ENCODE data around the gene MSH5. TPM values are rescaled to one million over a fixed set of nuclear protein-coding genes. Genes with fewer than 3 reads are reported as not detected.

Gene MSH5
- total and polyA plus RNA-seq, 2 of the 13 experiments (the other 11 are each of a cell fraction or from before 2014, with no cell fraction given) = 10.2 to 38.7 TPM

DNA sequence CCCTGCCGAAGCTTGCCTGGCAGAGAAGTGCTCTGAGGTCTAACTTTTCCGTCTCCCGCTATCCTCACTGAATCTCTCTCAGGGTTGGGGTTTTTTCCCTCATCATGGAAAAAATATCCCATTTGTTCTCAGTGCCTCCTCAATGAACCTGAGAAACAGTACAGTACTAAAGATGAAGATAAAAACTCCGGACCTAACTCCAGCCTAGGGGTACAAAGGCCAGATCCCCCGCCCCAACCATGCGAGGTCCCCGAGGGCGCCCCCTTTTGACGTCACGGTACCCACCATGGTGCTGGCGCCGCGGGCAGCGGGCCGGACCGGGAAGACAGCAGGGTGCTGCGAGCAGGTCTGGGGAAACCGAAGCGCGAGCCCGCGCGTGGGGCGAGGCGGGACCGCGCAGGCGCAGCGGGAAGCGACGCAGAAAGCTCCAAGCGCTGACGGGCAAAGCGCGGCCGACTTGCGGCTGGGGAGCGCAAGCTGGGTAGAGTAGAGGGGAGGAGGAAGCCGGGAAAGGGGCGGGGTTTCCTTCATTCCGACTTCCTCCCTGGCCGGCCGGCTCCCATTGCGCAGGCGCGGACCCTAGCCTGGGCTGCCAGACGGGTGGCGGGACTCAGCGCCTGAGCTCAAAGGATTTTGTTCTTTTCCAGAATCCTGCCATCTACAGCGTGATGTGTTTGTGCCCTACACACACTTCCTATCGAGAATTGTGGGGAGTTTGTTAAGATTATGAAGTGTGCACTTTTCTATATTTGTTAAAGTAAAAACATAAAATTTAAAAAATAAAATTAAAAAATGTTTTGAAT, 66.9 kb downstream of the MSH5 start, which contains the start of gene LSM2 (continued):
- peak; percentile 98 for TF ChIP-seq NAIF1 (CRISPR knock-in tag; IDR thresholded peaks at IDR 0.05; ENCODE audit: borderline replicate concordance)
- TF ChIP-seq ZNF460 (CRISPR knock-in tag; IDR thresholded peaks at IDR 0.05; ENCODE audit: borderline replicate concordance) = no peak; the same call in 1 of the 2 replicates
- peak; percentile 84 for TF ChIP-seq RFXAP (CRISPR knock-in tag; IDR thresholded peaks at IDR 0.05; ENCODE audit: borderline replicate concordance)
- no peak for TF ChIP-seq FOXP1 (IDR thresholded peaks at IDR 0.05)
- TF ChIP-seq FOXP1 (CRISPR knock-in tag; IDR thresholded peaks at IDR 0.05) = no peak
- TF ChIP-seq ZNF224 (CRISPR knock-in tag; IDR thresholded peaks at IDR 0.05) = 0 out of 2 replicates have a peak, but pooled peaks have one; percentile 71
- peak; percentile 70; the same call in 1 of the 2 replicates for TF ChIP-seq DNMT1 (CRISPR knock-in tag; IDR thresholded peaks at IDR 0.05)
- TF ChIP-seq ELF3 (CRISPR knock-in tag; IDR thresholded peaks at IDR 0.05) = peak; percentile 92
- TF ChIP-seq POLR2AphosphoS5 (IDR thresholded peaks at IDR 0.05; ENCODE audit: low read depth, low read length) = peak; percentile 86
- TF ChIP-seq, protein P1, sequence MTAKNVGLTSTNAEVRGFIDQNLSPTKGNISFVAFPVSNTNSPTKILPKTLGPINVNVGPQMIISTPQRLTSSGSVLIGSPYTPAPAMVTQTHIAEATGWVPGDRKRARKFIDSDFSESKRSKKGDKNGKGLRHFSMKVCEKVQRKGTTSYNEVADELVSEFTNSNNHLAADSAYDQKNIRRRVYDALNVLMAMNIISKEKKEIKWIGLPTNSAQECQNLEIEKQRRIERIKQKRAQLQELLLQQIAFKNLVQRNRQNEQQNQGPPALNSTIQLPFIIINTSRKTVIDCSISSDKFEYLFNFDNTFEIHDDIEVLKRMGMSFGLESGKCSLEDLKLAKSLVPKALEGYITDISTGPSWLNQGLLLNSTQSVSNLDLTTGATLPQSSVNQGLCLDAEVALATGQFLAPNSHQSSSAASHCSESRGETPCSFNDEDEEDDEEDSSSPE (CRISPR knock-in tag; IDR thresholded peaks at IDR 0.05) = peak; percentile 87
- TF ChIP-seq HDAC6 (IDR thresholded peaks at IDR 0.05; ENCODE audit: low read depth, low read length) = no peak
- TF ChIP-seq, protein P2, sequence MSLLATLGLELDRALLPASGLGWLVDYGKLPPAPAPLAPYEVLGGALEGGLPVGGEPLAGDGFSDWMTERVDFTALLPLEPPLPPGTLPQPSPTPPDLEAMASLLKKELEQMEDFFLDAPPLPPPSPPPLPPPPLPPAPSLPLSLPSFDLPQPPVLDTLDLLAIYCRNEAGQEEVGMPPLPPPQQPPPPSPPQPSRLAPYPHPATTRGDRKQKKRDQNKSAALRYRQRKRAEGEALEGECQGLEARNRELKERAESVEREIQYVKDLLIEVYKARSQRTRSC (CRISPR knock-in tag; IDR thresholded peaks at IDR 0.05; ENCODE audit: low read depth) = 0 out of 2 replicates have a peak, but pooled peaks have one; percentile 80
- TF ChIP-seq SYNCRIP (IDR thresholded peaks at IDR 0.05; ENCODE audit: insufficient read depth, low read depth, low read length) = no peak
- TF ChIP-seq MZF1 (CRISPR knock-in tag; IDR thresholded peaks at IDR 0.05; ENCODE audit: borderline replicate concordance) = peak; percentile 69; the same call in 1 of the 2 replicates
- peak; percentile 83 for TF ChIP-seq NKX3-1 (CRISPR knock-in tag; IDR thresholded peaks at IDR 0.05)
- peak; percentile 92 for TF ChIP-seq GABPB1 (CRISPR knock-in tag; IDR thresholded peaks at IDR 0.05)
- no peak for TF ChIP-seq CBX2 (IDR thresholded peaks at IDR 0.05; ENCODE audit: low read depth, low read length)
- no peak for TF ChIP-seq CBX2 (CRISPR knock-in tag; IDR thresholded peaks at IDR 0.05; ENCODE audit: low read depth)
- peak; percentile 98 for TF ChIP-seq ATF1 (CRISPR knock-in tag; IDR thresholded peaks at IDR 0.05)
- peak; percentile 94 for TF ChIP-seq YEATS4 (CRISPR knock-in tag; IDR thresholded peaks at IDR 0.05; ENCODE audit: borderline replicate concordance)
- TF ChIP-seq MED8 (CRISPR knock-in tag; IDR thresholded peaks at IDR 0.05; ENCODE audit: insufficient replicate concordance) = peak; percentile 76
- no peak for TF ChIP-seq ZNF713 (CRISPR knock-in tag; IDR thresholded peaks at IDR 0.05)
- TF ChIP-seq, protein P3, sequence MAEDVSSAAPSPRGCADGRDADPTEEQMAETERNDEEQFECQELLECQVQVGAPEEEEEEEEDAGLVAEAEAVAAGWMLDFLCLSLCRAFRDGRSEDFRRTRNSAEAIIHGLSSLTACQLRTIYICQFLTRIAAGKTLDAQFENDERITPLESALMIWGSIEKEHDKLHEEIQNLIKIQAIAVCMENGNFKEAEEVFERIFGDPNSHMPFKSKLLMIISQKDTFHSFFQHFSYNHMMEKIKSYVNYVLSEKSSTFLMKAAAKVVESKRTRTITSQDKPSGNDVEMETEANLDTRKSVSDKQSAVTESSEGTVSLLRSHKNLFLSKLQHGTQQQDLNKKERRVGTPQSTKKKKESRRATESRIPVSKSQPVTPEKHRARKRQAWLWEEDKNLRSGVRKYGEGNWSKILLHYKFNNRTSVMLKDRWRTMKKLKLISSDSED (CRISPR knock-in tag; IDR thresholded peaks at IDR 0.05) = 0 out of 2 replicates have a peak, but pooled peaks have one; percentile 61
- TF ChIP-seq CREM (IDR thresholded peaks at IDR 0.05) = peak; percentile 96
- peak; percentile 89 for TF ChIP-seq CREM (CRISPR knock-in tag; IDR thresholded peaks at IDR 0.05)
- TF ChIP-seq, protein P4, sequence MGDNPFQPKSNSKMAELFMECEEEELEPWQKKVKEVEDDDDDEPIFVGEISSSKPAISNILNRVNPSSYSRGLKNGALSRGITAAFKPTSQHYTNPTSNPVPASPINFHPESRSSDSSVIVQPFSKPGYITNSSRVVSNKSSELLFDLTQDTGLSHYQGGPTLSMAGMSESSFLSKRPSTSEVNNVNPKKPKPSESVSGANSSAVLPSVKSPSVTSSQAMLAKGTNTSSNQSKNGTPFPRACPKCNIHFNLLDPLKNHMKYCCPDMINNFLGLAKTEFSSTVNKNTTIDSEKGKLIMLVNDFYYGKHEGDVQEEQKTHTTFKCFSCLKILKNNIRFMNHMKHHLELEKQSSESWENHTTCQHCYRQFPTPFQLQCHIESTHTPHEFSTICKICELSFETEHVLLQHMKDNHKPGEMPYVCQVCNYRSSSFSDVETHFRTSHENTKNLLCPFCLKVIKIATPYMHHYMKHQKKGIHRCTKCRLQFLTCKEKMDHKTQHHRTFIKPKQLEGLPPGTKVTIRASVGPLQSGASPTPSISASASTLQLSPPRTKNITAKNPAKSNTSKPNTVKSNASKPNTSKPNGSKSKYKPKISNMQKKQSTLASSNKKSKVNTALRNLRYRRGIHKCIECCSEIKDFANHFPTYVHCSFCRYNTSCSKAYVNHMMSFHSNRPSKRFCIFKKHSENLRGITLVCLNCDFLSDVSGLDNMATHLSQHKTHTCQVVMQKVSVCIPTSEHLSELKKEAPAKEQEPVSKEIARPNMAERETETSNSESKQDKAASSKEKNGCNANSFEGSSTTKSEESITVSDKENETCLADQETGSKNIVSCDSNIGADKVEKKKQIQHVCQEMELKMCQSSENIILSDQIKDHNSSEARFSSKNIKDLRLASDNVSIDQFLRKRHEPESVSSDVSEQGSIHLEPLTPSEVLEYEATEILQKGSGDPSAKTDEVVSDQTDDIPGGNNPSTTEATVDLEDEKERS (CRISPR knock-in tag; IDR thresholded peaks at IDR 0.05) = peak; percentile 86; the same call in 1 of the 2 replicates

Measured in HepG2 (cell line).